KG1 (cell line): ENCODE results near the gene CDK19.

ENCODE experiments used
- DNase-seq: peaks from one replicate; lab custom pipeline; 2025; lab: John Stamatoyannopoulos, UW

CDK19 gene

DNA sequence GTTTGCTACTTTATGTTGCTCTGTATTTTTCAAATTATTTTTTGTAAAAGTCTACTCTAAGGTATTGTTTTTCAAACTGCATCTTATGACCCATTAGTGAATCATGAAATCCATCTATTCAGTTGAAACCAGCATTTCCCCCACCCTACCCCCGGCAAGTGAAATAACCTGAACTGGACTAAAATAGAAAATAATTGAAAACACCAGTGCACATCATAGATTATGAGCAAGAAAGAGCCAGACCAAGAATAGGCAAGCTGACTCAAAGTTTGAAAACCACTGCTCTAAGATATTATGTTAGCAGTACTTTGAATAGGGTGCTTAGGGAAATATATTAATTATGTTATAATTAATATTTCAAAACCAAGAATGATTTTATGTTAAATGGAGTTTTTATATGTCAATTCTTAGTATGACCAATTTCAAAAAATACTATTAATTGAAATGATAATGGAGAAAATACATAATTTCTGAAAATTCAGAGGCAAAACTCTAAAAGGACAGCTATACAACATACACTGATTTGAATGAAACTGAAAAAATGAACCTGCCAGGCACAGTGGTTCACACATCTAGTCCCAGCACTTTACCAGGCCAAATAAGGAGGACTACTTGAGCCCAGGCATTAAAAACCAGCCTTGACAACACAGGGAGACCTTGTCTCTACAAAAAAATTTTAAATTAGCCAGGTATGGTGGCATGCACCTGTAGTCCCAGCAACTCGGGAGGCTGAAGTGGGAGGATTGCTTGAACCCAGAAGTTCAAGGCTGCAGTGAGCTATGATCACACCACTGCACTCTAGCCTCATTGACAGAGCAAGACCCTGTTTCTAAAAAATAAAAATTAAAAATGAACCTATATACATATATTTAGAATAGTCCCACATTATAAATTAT is 112.0 kb downstream of the CDK19 start:
- DNase-seq: no peak

DNA sequence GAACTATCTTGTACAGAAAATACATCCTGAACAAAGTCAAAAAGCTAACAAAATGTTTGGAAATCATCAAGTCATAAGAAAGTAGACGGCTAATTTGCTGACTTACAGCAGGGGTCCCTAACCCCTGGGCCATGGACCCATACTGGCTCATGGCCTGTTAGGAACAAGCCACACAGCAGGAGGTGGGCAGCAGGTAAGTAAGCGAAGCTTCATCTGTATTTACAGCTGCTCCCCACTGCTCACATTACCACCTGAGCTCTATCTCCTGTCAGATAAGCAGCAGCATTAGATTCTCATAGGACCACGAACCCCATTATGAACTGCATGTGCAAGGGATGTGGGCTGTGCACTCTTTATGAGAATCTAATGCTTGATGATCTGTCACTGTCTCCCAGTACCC is 115.5 kb downstream of the CDK19 start:
- no peak for DNase-seq

- no peak for DNase-seq
Observed at GRCh38 chr6:110693994-110694393, 121.3 kb downstream of the CDK19 start.

GRCh38 chr6:110693296-110693695 is 122.0 kb downstream of the CDK19 start:
- no peak for DNase-seq

DNA sequence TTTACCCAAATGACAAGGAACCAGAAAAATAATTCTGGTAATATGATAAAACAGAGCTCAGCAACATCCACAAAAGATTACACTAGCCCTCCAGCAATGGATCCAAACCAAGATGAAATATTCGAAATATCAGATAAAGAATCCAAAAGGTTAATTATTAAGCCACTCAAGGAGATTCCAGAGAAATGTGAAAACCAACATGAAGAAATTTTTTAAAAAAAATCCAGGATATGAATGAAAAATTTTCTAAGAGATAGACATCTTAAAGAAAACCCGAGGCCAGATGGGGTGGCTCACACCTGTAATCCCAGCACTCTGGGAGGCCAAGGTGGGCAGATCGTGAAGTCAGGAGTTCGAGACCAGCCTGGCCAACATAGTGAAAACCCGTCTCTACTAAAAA is 124.4 kb downstream of the CDK19 start:
- no peak for DNase-seq

DNA sequence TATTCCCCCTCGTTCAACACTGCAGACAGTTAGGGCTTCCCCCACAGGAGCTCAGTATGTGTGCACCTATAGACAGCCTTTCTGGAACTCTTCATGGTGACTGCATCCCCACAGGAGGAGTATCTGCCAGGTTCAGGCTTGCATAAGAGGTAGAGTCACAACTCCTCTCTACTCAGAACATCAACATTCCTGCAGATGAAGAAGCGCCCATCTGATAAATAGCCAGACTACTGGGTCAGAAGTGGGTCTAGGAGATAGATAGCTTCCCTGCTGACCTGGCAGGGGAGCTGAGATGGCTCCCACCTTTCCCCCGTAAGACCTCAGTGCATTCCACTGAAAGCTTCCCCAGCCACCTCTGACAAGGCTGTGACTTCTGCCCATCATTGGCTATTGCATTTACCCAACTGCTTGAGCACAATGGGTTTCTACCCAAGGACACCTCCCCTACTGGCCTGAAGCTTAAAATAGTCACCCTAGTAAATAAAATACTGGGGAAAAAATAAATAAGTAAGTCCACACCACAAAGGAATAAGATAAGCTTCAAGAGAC is 125.1 kb downstream of the CDK19 start:
- DNase-seq: no peak

DNA sequence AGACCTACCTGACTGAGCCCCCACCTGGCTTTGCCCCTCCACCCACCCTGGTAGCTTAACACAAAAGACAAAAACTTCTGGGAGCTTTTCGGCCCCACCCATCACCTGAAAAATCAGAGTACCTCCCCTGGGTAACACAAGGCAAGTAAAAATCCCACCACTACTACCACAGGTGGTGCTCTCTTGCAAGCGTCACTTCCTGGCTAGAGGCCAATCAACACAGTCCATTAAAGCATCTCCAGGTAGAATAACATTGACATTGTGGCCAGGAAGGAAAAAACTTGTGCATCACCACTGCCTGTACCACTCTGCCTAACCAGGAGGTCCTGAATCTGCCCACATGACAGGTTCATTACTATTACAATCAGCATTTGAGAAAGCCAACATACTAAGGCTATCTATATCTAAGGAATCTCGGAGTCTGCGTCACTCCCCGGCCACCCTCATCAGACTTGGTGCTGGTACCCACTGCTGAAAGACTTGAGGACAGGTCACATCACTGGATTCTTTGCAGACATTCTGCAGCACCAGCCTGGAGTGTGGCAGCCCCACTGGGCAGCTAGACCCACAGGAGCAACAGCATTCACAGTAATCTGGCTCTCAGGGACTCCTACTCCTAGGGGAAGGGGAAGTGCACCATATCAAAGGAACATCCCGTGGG is 125.9 kb downstream of the CDK19 start:
- no peak for DNase-seq

DNA sequence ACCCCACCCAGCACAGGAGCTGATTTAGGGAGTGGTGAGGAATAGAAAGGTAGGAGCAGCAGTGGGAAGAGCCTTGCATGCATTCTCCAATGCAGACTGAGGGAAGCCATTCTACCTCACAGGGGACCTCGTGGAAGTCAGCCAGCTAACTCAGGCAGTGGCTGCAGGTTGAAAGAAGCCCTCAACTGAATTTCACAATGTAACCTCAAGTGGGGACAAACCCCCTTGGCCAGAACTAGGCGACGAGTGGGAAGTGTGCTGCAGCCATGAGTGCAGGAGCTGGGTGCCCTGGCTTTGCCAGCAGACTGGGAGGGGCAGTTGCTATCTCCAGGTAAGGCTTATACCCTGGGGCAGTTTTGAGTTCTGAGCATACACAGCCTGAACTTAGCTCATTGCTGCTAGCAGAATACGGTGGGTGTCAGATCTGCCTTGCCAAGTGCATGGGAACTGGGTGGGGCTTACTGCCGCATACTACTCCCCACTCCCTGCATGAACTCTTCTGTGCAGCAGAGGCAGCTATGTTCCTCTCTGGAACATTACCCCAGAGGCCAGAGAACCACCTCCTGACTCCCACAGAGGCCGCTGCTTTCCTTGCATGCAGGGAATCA is 126.5 kb downstream of the CDK19 start:
- DNase-seq: no peak

DNA sequence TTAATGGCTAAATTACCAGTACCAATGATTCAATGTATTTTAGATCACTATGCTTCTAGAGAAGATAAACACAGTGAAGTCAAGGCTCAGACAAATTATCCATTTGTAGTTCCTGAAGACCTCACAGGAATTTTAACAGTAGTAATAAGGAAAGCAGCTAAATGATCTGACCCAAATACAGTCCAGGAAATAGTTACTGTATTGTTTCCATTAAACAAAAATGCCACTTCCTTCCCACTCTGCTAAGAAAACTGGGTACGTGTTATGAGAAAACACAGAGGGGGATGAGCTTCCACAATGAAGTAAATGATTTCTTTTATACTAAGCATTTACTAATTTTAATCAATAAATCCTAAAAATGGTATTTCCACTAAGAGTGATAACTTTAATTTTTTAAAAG is 127.9 kb downstream of the CDK19 start:
- DNase-seq: no peak

DNA sequence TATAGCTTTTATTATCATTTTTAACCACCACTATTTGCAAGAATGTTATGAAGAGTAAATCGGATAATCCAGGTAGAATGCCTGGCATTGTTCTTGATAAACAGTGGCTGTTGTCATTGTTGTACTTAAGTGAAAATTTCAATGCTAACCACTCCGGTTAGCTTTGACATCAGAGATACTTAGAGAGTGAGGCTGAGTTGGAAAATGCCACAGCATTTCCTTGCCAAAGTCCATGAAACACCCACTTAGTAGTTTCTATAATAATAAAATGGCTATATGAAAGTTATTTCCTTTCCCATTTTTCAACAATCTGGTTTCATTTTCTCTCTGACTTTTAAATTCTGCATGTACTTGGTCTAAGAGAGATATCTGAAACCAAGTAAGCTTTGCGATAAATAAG is 132.0 kb downstream of the CDK19 start:
- DNase-seq: no peak

DNA sequence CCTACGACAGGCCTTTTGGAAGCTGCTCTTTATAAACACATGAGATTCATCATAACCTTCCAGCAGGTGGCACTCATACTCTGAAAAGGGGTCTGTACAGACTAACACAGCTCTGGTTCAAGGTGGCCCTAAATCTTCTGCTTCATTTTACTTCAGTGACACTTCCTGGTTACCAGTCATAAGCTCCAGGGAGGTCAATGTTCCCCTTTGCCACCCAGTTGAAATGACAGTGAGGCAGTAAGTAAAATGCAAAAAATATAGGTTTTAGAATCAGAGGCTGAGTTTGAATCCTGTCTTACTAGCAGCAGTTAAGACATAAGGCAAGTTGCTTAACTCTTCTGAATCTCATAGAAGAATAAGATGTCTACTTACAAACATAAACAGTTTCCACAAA is 132.8 kb downstream of the CDK19 start:
- DNase-seq: peak; percentile 86

- DNase-seq: no peak
Observed at GRCh38 chr6:110681543-110682459, 133.5 kb downstream of the CDK19 start.

DNA sequence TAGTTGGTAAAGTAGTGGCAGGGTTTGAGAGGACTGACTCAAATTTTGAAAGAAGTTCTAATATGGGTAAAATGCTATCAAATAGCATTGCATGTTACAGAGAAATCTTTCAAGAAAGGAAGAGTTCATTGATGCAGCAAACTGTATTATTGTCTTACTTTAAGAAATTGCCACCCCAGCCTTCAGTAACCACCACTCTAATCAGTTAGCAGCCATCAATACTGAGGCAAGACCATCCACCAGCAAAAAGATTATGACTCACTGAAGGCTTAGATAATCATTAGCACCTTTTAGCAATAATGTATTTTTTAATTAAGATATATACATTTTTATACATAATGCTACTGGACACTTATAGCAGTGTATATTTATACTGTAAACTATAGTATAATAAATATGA is 138.9 kb downstream of the CDK19 start:
- DNase-seq: no peak

DNA sequence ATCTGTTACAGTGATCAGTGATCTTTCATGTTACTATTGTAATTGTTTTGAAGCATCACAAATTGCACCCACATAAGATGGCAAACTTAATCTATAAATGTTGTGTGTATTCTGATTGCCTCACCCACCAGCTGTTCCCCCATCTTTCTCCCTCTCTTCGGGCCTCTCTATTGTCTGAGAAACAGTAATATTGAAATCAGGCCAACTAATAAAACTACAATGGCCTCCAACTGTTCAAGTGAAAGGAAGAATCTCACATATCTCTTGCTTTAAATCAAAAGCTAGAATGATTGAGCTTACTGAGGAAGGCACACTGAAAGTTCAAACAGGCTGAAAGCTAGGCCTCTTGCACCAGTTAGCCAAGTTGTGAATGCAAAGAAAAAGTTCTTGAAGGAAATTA is 141.2 kb downstream of the CDK19 start:
- DNase-seq: no peak

GRCh38 chr6:110672122-110672521 is 143.1 kb downstream of the CDK19 start:
- DNase-seq: no peak

DNA sequence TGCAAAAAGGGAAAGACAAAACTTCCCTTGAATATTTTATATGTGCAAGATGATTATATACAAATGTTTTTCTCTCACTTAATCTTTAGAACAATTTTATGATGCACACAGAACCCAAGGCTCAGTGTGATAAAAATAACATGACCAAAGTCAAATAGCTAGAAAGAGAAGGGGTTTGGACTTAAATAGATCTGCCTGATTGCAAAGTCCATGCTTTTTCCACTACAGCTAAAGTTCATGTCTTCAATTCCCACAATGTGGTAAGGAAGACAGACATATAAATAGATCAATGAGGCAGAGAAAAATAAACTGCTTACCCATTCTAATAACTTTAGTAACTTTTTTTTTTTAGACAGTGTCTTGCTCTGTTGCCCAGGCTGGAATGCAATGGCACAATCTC is 143.8 kb downstream of the CDK19 start:
- no peak for DNase-seq

GRCh38 chr6:110665600-110665999 is 149.7 kb downstream of the CDK19 start:
- no peak for DNase-seq

GRCh38 chr6:110664933-110665332 is 150.3 kb downstream of the CDK19 start:
- peak; percentile 58 for DNase-seq

- no peak for DNase-seq
Observed at GRCh38 chr6:110662490-110663211, 152.6 kb downstream of the CDK19 start.

- DNase-seq: no peak
Observed at GRCh38 chr6:110661414-110661813, 153.9 kb downstream of the CDK19 start.

- DNase-seq: no peak
Observed at GRCh38 chr6:110660066-110660655, 155.1 kb downstream of the CDK19 start.
